OCI-LY1 (cell line): Measurements from ENCODE around the gene CIAO3.

Experiments used
- EZH2 ChIP-seq: fragments of 200-600 bp; sonication (generic), shearing (Covaris generic); IDR thresholded peaks from 2 replicates; pipeline ENCODE4 v1.8.0; 2017; ENCODE audit warnings: borderline replicate concordance, mixed run types, mild to moderate bottlenecking, antibody characterized with exemption, low read length, moderate library complexity, mixed read lengths
- TF ChIP-seq, protein P1 (sequence below): fragments of 200-600 bp; sonication (generic), shearing (Covaris generic); IDR thresholded peaks from 2 replicates; pipeline ENCODE4 v1.5.1; 2017; ENCODE audit warnings: mild to moderate bottlenecking, antibody characterized with exemption, low read length, moderate library complexity, mixed read lengths

DNA sequence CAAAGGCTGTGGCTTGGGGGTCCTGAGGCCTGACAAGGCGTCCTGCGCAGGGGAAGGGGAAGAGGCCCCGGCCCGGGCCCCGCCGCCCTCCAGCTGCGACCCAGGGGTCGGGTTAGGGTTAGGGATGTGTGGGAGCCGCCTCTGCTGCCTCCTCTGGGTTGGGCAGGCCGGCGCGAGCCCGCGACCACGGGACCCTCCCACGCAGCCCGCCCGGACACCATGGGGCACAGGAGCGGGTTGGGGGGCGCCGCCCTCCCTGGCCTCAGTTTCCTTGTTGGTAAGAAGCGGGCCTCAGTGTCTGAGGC is 386 bp downstream of the CIAO3 start:
- TF ChIP-seq, protein P1, sequence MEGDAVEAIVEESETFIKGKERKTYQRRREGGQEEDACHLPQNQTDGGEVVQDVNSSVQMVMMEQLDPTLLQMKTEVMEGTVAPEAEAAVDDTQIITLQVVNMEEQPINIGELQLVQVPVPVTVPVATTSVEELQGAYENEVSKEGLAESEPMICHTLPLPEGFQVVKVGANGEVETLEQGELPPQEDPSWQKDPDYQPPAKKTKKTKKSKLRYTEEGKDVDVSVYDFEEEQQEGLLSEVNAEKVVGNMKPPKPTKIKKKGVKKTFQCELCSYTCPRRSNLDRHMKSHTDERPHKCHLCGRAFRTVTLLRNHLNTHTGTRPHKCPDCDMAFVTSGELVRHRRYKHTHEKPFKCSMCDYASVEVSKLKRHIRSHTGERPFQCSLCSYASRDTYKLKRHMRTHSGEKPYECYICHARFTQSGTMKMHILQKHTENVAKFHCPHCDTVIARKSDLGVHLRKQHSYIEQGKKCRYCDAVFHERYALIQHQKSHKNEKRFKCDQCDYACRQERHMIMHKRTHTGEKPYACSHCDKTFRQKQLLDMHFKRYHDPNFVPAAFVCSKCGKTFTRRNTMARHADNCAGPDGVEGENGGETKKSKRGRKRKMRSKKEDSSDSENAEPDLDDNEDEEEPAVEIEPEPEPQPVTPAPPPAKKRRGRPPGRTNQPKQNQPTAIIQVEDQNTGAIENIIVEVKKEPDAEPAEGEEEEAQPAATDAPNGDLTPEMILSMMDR = no peak
- no peak for TF ChIP-seq EZH2
